Measurements from ENCODE around the gene SCN2B.
A peak's percentile ranks its signal among the peaks of the same experiment; 100 is the strongest.

SCN2B gene

GRCh38 chr11:118175031-118175992 lies 1.1 kb downstream of the SCN2B start:
- no peak for DNase-seq (ENCODE audit: low spot score)

- no peak for DNase-seq (ENCODE audit: low spot score)
Observed at GRCh38 chr11:118174006-118174567, 2.4 kb downstream of the SCN2B start.

- DNase-seq (ENCODE audit: low spot score): no peak
Observed at GRCh38 chr11:118172356-118172755, 4.1 kb downstream of the SCN2B start.

GRCh38 chr11:118171269-118172062 lies 5.0 kb downstream of the SCN2B start:
- peak; percentile 72 for DNase-seq (ENCODE audit: low spot score)

GRCh38 chr11:118170882-118171268 lies 5.6 kb downstream of the SCN2B start:
- no peak for DNase-seq (ENCODE audit: low spot score)

GRCh38 chr11:118170231-118170630 lies 6.2 kb downstream of the SCN2B start:
- DNase-seq (ENCODE audit: low spot score): no peak

- no peak for DNase-seq (ENCODE audit: low spot score)
Observed at GRCh38 chr11:118169300-118170140, 6.9 kb downstream of the SCN2B start.

- DNase-seq (ENCODE audit: low spot score): no peak
Observed at GRCh38 chr11:118168751-118169150, 7.7 kb downstream of the SCN2B start.

- no peak for DNase-seq (ENCODE audit: low spot score)
Observed at GRCh38 chr11:118168316-118168715, 8.1 kb downstream of the SCN2B start.

GRCh38 chr11:118167906-118168305 lies 8.5 kb downstream of the SCN2B start:
- no peak for DNase-seq (ENCODE audit: low spot score)

- DNase-seq (ENCODE audit: low spot score): no peak
Observed at GRCh38 chr11:118167253-118167652, 9.2 kb downstream of the SCN2B start.

GRCh38 chr11:118166641-118167040 lies 9.8 kb downstream of the SCN2B start:
- no peak for DNase-seq (ENCODE audit: low spot score)

GRCh38 chr11:118164885-118165284 lies 11.6 kb downstream of the SCN2B start:
- DNase-seq (ENCODE audit: low spot score): no peak

- DNase-seq (ENCODE audit: low spot score): no peak
Observed at GRCh38 chr11:118163494-118163893, 12.9 kb downstream of the SCN2B start.

- no peak for DNase-seq (ENCODE audit: low spot score)
Observed at GRCh38 chr11:118162846-118163245, 13.6 kb downstream of the SCN2B start.

- DNase-seq (ENCODE audit: low spot score): no peak
Observed at GRCh38 chr11:118161786-118162185, 14.7 kb downstream of the SCN2B start.

GRCh38 chr11:118157186-118157895 lies 19.1 kb downstream of the SCN2B start:
- no peak for DNase-seq (ENCODE audit: low spot score)

- DNase-seq (ENCODE audit: low spot score): no peak
Observed at GRCh38 chr11:118156531-118157185, 19.8 kb downstream of the SCN2B start.

GRCh38 chr11:118155776-118156530 lies 20.5 kb downstream of the SCN2B start:
- no peak for DNase-seq (ENCODE audit: low spot score)

- DNase-seq (ENCODE audit: low spot score): no peak
Observed at GRCh38 chr11:118154641-118155040, 21.8 kb downstream of the SCN2B start.
